Fibroblast of pulmonary artery (primary cell): Measurements from ENCODE around the gene FMN1.

ENCODE experiments used
- DNase-seq: peaks from one replicate; pipeline ENCODE4 v3.0.0-alpha.2; 2010; ENCODE audit warnings: low read depth
- H3K4me3 ChIP-seq: replicated peaks from 2 replicates; pipeline ENCODE4 v1.5.1; 2011; ENCODE audit warnings: low read depth, mild to moderate bottlenecking, control low read depth, low read length, moderate library complexity
- TF ChIP-seq, protein P1 (sequence below): IDR thresholded peaks from 2 replicates; pipeline ENCODE4 v1.5.1; 2011; ENCODE audit warnings: mild to moderate bottlenecking, control low read depth, low read length, inconsistent platforms; ENCODE audit errors: missing control alignments

Gene FMN1

DNA sequence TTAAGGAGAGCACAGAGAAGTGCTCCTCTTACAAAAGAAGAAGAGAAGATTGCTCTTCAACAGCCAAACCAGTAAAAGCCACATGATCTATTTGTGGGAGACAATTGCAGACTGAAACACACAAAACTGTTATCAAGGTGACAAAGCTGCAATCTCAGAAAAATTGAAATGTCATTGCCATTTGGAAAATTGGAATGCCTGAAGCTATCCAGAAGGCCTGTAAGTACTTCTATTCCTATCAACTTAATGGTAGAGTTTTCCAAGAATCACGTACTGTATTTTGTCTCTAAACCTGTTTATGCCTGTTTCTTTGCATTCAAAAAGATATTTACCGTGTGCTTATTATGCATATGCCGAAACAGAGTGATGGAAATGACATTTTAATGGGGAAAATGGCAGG lies 272.0 kb downstream of the FMN1 start:
- TF ChIP-seq, protein P1, sequence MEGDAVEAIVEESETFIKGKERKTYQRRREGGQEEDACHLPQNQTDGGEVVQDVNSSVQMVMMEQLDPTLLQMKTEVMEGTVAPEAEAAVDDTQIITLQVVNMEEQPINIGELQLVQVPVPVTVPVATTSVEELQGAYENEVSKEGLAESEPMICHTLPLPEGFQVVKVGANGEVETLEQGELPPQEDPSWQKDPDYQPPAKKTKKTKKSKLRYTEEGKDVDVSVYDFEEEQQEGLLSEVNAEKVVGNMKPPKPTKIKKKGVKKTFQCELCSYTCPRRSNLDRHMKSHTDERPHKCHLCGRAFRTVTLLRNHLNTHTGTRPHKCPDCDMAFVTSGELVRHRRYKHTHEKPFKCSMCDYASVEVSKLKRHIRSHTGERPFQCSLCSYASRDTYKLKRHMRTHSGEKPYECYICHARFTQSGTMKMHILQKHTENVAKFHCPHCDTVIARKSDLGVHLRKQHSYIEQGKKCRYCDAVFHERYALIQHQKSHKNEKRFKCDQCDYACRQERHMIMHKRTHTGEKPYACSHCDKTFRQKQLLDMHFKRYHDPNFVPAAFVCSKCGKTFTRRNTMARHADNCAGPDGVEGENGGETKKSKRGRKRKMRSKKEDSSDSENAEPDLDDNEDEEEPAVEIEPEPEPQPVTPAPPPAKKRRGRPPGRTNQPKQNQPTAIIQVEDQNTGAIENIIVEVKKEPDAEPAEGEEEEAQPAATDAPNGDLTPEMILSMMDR: no peak
- H3K4me3 ChIP-seq: no peak overlapping the region
- no peak for DNase-seq

DNA sequence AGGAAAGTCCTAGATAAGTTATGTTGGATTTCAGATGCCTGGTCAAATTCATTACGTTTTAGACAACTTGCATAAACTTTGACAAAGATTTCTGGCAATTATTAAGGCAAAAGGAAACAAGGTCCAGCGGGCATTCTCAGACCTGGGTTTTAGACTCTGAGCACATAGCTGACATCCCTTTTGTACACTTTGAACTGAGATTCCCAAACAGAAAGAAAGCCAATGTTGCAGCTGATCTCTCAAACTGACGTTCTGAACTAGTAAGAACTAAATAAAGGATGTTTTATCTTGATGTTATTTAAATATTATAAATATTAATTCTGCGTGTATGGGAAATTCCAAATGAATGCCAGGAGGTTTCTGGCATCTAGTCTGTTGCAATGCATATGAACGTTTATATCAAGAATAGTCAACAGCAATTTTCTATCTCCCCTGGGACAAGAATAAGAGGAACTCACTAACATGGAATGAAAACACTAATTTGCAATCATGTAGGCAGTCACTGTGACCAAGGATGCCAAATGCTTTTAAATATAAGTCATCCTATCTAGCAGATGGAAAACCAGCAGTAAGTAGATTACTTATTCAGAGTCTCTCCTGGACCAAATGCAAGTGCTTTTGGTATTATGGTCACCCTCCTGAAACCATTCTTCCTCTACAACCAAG lies 274.6 kb downstream of the FMN1 start:
- no peak overlapping the region for H3K4me3 ChIP-seq
- TF ChIP-seq, protein P1: no peak
- DNase-seq: peak; percentile 90

DNA sequence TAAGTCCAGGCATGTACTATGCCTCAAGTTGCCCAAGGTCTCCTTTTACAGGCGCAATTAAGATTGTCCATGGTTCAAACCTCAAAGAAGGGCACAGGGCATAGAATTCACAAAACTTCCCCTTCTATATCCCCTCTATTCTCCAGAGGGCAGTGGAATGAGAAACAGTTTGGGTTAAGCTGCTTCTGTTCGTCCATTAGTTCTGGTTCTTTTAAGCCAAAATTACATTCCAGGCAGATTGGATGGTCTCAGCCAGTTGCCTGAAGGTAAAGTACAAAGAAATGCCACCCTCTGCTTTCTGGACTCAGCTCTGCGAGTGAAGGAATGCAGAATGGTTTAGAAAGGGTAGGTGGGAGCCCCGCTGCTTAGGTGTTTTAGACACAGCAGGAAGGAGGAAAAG lies 276.0 kb downstream of the FMN1 start:
- TF ChIP-seq, protein P1: no peak
- no peak for DNase-seq
- no peak overlapping the region for H3K4me3 ChIP-seq

DNA sequence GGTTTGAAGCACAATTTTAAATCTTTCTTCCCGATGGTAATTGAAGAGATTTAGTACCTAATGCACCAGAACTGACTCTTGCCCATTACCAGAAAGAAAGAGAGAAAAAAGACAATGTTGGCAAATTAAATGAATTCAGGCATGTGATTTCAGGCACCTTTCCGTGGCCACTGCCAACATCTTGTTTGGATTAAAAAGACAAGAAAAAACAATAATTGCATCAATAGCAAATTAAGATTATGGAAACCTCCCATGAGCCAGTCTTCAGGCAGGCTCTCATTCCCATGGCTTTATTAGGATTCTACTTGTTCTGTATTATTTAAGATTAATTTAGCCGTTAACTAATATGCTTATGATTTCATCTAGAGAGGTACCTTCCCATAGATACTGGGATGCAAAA lies 283.7 kb downstream of the FMN1 start:
- H3K4me3 ChIP-seq: no peak overlapping the region
- TF ChIP-seq, protein P1: no peak
- DNase-seq: no peak

DNA sequence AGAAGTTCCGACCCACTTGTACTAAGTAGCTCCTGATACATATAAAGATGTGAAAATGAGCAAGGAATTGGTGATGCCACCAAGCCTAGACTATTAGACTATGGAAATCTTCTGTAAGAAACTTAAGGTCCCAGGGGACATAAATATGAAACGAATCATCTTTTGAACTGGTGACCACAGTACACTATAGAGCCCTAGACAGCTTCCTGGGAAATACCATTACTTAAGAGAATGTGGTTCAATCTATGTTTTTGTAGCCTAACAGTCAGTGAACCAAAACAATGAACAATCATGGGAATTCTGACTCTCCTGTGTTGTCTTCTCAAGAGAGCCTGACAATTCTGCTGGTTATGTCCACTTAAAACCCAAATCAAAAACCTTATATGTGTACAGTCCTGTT lies 285.1 kb downstream of the FMN1 start:
- H3K4me3 ChIP-seq: no peak overlapping the region
- DNase-seq: peak; percentile 58
- TF ChIP-seq, protein P1: no peak

DNA sequence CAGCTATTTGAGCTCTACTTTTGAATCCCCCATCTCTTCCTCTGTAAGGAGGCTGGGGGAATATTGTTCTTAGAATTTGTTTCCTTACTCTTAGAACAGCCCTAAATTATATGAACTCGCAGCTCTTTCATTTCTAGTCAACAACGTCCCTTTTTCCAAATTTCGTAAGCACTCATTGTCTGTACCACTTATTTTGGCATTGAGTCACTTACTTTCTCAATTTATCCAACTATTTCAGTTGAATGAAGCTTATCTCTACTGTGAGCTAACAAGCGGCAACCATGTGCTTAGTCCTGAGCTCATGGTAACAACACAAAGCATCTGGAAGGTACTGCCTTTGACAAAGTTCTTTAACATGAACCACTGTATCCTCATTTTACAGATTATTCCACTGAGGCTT lies 285.6 kb downstream of the FMN1 start:
- H3K4me3 ChIP-seq: no peak overlapping the region
- TF ChIP-seq, protein P1: no peak
- DNase-seq: peak; percentile 91

DNA sequence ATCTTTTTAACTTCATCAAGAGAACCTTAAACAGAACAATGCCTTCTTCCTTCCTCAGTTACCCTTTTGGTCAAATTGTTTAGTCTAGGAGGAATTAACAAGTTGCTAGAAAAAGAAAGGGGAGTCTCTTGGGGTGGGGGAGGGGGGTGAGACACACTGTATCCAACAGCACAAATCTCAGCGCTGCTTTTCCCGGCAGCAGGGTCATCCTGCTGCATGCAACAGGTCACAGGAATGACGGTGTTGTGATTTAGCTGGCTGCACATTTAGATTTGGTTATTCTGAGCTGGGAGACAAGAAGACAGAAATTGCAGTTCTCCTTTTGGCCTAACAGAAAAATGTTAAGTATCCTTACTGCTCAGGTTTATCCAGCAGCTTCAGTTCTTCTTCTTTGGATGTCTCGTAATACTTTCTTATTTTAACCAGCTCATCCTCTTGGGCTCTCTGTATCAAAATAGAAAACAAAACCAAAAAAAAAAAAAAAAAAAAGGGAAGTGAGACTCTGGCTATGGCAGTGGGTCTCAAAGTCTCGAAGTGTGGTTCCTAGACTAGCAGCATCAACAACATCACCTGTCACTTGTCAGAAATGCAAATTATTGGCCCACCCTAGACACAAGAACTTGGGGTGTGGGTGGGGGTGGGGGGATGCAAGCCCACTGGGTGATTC lies 286.2 kb downstream of the FMN1 start:
- DNase-seq: peak; percentile 89
- TF ChIP-seq, protein P1: no peak
- H3K4me3 ChIP-seq: no peak overlapping the region
